ENCODE results near the gene FEM1B. TPM values are rescaled to one million over a fixed set of nuclear protein-coding genes. Genes with fewer than 3 reads are reported as not detected.

FEM1B gene
- total RNA-seq, 1 donor from 2014 or later = 213 TPM

DNA sequence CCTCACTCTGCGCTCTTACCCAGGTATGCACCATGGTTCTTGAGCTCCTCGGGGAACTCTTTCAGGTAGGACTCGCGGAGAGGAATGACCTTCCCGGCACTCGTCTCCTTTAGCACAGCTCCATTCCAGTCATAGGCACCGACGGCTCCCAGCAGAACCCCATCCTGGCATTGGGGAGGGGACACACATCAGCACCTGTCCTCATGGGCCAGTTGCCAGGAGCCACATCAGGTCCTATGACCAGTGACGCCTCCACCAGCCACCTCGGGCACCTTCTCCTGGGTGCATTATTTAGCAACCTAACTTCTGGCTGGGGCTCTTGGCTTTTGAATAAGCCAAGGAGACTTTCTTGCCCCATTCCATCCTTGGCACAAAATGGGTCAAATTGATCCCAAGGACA is 61.9 kb downstream of the FEM1B start:
- DNase-seq (ENCODE audit: low spot score in 2 of 2) (no peak), FAIRE-seq (no peak)

DNA sequence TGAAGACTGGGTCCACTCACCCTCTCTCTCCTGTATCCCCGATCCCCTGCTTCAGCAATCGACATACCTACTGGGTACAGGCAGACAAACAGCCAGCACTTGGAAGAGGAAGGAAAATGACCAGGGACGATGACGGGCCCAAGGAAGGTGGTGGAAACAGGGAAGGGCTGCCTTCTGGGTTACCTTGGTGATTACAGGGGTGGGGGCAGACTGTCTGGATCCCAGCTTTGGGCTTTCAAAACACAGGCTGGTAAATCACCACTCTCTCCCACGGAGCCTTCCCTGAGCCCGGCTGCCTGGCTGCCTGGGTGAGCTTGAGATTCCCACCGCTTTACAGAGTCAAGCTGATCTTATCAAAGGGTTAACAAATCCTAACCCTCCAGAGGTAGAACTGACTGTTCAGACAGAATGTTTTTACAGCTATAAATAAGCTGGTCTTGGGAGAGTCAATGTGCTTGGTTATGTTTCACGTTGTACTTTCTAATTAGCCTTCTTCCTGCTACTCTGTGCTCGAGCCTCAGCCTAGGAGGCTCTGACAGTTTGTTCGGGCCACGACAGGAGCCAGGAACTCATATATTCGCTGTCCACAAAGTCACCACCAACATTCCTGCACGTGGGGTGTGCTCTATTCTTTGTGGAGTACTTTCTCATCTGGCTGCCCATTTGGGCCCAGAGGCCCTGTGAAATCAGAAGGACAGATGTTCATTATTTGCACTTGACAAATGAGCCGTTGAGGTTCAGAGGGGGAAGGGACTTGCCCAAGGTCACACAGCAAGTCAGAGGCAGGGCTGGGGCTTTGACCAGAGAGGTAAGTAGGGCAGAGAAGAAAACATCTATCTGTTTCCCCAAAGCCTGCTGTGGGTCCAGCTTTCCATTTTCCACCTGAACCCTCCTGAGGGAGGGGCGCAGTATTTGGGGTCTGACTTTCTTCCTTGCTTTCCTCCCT is 63.5 kb downstream of the FEM1B start:
- FAIRE-seq (no peak), DNase-seq (ENCODE audit: low spot score in 2 of 2) (no peak)

DNA sequence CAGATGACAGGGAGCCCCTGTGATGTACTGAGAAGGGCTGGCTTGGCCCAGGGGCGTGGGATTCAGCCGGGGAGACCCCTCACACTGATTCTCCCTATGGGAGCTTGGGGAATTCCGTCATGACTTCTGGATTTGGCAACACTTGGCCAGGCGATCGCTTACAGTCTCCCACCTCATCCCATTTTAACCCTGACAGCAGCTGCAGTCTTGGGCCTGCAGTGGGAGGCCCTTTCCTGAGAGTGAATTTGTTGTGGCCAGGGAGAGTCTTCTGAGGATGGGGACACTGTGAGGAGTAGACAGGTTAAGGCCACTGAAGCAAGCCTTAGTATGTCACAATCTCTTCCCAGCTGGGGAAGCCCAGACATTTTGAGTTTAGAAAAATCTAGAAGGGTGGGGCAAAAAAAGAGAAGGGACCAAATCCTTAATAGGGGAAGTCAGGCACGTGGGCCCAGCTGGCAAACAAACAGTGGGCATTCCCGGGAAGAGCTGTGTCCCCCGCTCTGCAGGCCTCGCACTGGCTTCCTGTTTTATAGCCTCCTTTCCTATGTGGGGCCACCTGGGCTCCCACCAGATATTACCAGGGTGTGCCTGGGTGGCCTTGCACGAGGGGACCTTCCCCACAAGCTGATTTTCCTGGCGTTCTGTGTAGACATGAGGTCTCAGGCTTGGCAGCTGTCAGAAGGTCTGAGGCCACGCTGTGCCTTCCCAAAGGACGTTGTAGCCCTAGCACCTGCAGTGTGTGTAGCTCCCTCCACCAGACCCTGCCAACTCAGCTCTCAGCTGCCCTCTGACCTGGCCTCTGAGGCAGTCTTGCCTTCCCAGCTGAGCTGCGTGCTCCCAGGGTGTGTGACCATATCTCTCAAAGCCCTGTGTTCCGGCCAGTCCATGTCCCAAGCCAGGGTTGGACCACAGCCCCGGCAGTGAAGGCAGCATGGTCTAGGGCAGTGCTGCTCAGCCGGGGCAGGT is 64.5 kb downstream of the FEM1B start:
- no peak for FAIRE-seq
- no peak for DNase-seq (ENCODE audit: low spot score in 2 of 2)

DNA sequence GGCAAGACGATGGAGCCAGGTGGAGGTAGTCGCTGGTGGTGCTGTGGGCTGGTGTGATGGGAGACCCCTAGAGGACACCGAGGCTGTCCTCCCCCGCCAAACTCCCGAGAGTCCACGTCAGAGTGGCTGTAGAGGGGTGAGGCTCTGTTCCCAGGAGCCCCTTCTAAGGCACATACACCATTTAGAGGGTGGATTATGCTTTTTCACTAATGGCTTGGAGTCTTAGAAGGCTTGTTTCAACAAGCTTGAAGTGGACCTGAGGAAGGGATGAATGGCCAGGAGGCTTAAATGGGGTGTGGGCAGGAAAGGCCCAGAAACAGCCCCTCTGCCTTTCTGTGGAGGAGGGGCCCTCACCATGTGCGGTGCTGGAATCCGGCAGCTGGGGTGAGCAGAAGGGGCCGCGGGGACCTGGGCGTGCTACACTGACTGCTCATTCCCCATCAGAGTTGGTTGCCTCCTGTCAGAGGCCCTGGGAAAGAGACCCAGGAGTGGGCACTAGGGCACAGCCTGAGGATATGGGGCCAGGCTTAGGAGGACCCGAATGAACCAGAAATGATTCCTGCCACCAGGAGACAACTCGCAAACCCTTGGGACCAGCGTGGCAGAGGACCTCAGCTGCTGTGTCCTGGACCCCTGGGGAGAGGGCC is 66.2 kb downstream of the FEM1B start:
- no peak for DNase-seq (ENCODE audit: low spot score in 2 of 2)
- FAIRE-seq = no peak

DNA sequence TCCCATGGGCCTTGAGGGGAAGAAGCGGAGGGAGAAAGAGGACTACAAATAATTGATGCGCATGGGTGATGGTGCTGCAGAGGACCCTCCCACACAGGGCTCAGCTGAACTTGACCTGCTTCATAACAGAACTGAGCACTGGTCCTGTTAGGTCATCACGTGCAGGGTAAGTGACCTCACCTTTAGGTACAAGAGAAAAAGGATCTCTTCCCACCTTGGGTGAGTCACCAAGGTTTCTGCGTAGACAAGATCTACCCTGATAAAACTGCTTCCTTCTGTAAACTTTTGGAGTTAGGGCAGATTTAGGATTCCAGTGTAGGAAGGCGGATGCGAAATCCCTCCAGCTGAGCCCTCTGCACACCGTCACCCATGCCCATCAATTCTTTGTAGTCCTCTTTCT is 67.1 kb downstream of the FEM1B start:
- DNase-seq (ENCODE audit: low spot score in 2 of 2) (no peak), FAIRE-seq (no peak)

Other genes starting within 250 kb of the FEM1B start
- gene PIAS1, start 223.4 kb upstream of the FEM1B start, total RNA-seq = 18.8 TPM
- gene CALML4, start 72.4 kb upstream of the FEM1B start, total RNA-seq = 1.6 TPM
- 3.7 TPM for gene CLN6, start 48.0 kb upstream of the FEM1B start, total RNA-seq
- 2.0 TPM for gene ITGA11, start 154.4 kb downstream of the FEM1B start, total RNA-seq